IMR-90 (cell line): ENCODE data around the gene TMEFF1. TPM values are rescaled to one million over a fixed set of nuclear protein-coding genes. Genes with fewer than 3 reads are reported as not detected.

Source experiments
- ATAC-seq: fragments of 200-7000 bp; cut with Tn5 transposase; 2 replicates; pipeline ENCODE4 v1.9.1; 2020; ENCODE audit warnings: low read depth, mild to moderate bottlenecking, moderate library complexity
- BruUV-seq: library from RNA; stranded (reverse); fragments of 400-500 nt; replicated peaks from 2 replicates; lab custom pipeline; 2021; lab: Mats Ljungman, UMichigan
- CTCF ChIA-PET: fragments of 300-600 bp; formaldehyde crosslinking; extraction: SDS; loops from one replicate; lab custom pipeline; 2021; ENCODE audit warnings: antibody characterized with exemption; lab: Yijun Ruan, JAX
- POLR2A ChIA-PET: fragments of 300-600 bp; sonication (Branson Sonifier 250); formaldehyde crosslinking; loops from one replicate; lab custom pipeline; 2022; ENCODE audit warnings: antibody characterized with exemption; ENCODE audit not compliant: unreplicated experiment; lab: Charles Lee
- DNase-seq: peaks from one replicate; pipeline ENCODE4 v3.0.0; 2013
- H2AFZ ChIP-seq: replicated peaks from 2 replicates; pipeline ENCODE3; 2013; ENCODE audit warnings: low read length, mild to moderate bottlenecking; ENCODE audit not compliant: poor library complexity
- H2AK5ac ChIP-seq: 2 replicates; pipeline ENCODE4 v1.6.1; 2013; ENCODE audit warnings: low read depth, low read length, inconsistent platforms
- H2AK9ac ChIP-seq: replicated peaks from 2 replicates; pipeline ENCODE3; 2013; ENCODE audit warnings: mild to moderate bottlenecking, low read depth, low read length, moderate library complexity; ENCODE audit not compliant: poor library complexity
- H2BK120ac ChIP-seq: 2 replicates; pipeline ENCODE4 v1.6.1; 2013; ENCODE audit warnings: low read depth, low read length, inconsistent platforms
- H2BK15ac ChIP-seq: 3 replicates; pipeline ENCODE4 v1.6.1; 2013; ENCODE audit warnings: low read depth, low read length, inconsistent platforms
- H2BK20ac ChIP-seq: 2 replicates; pipeline ENCODE4 v1.6.1; 2013; ENCODE audit warnings: low read depth, mild to moderate bottlenecking, inconsistent platforms, low read length, moderate library complexity
- H2BK5ac ChIP-seq: 2 replicates; pipeline ENCODE4 v1.6.1; 2013; ENCODE audit warnings: mild to moderate bottlenecking, low read depth, low read length, inconsistent platforms; ENCODE audit not compliant: poor library complexity, severe bottlenecking
- H3K14ac ChIP-seq: replicated peaks from 2 replicates; pipeline ENCODE4 v1.6.1; 2013; ENCODE audit warnings: low read depth, low read length, inconsistent platforms
- H3K18ac ChIP-seq: 2 replicates; pipeline ENCODE4 v1.6.1; 2013; ENCODE audit warnings: low read depth, low read length, control low read depth
- H3K23ac ChIP-seq: 2 replicates; pipeline ENCODE4 v1.6.1; 2013; ENCODE audit warnings: low read depth, low read length, inconsistent platforms
- H3K27ac ChIP-seq: 2 replicates; pipeline ENCODE4 v1.5.1; 2013; ENCODE audit warnings: mild to moderate bottlenecking, control low read depth, low read length; ENCODE audit not compliant: insufficient read depth
- H3K27me3 ChIP-seq: 2 replicates; pipeline ENCODE4 v1.6.1; 2013; ENCODE audit warnings: low read length; ENCODE audit not compliant: control insufficient read depth, insufficient read depth
- H3K36me3 ChIP-seq: 2 replicates; pipeline ENCODE4 v1.6.1; 2013; ENCODE audit warnings: low read length, mixed read lengths; ENCODE audit not compliant: control insufficient read depth, insufficient read depth
- H3K4ac ChIP-seq: 2 replicates; pipeline ENCODE4 v1.6.1; 2013; ENCODE audit warnings: low read depth, low read length, inconsistent platforms
- H3K4me1 ChIP-seq: 2 replicates; pipeline ENCODE4 v1.6.1; 2013; ENCODE audit warnings: low read length, mixed read lengths; ENCODE audit not compliant: control insufficient read depth, insufficient read depth
- H3K4me2 ChIP-seq: 2 replicates; pipeline ENCODE4 v1.6.1; 2013; ENCODE audit warnings: low read depth, mild to moderate bottlenecking, control low read depth, low read length, moderate library complexity
- H3K4me3 ChIP-seq: 2 replicates; pipeline ENCODE4 v1.5.1; 2013; ENCODE audit warnings: low read depth, mild to moderate bottlenecking, control low read depth, low read length, moderate library complexity; ENCODE audit not compliant: insufficient read depth
- H3K56ac ChIP-seq: 2 replicates; pipeline ENCODE4 v1.6.1; 2013; ENCODE audit warnings: low read length, inconsistent platforms; ENCODE audit not compliant: insufficient read depth; ENCODE audit errors: extremely low read depth
- H3K79me1 ChIP-seq, 2 experiments: 2 replicates each; pipeline ENCODE4 v1.6.1; 2013; ENCODE audit warnings: low read length in 2 of 2, inconsistent platforms in 1 of 2, low read depth in 1 of 2
- H3K9ac ChIP-seq: 2 replicates; pipeline ENCODE4 v1.6.1; 2013; ENCODE audit warnings: low read depth, low read length, control low read depth
- H3K9me1 ChIP-seq: 2 replicates; pipeline ENCODE4 v1.6.1; 2013; ENCODE audit warnings: low read length, inconsistent platforms; ENCODE audit not compliant: insufficient read depth
- H3K9me3 ChIP-seq: 2 replicates; pipeline ENCODE4 v1.6.1; 2013; ENCODE audit warnings: low read length; ENCODE audit not compliant: control insufficient read depth, insufficient read depth
- H4K20me1 ChIP-seq: 2 replicates; pipeline ENCODE4 v1.6.1; 2013; ENCODE audit warnings: low read length, inconsistent platforms; ENCODE audit not compliant: insufficient read depth
- H4K5ac ChIP-seq: 2 replicates; pipeline ENCODE4 v1.6.1; 2013; ENCODE audit warnings: mild to moderate bottlenecking, low read depth, low read length, control low read depth
- H4K8ac ChIP-seq, 2 experiments: 2 replicates each; pipeline ENCODE4 v1.6.1; 2013; ENCODE audit warnings: low read depth in 2 of 2, low read length in 2 of 2, control low read depth in 1 of 2, inconsistent platforms in 1 of 2
- H4K91ac ChIP-seq: 2 replicates; pipeline ENCODE4 v1.6.1; 2013; ENCODE audit warnings: low read depth, low read length, inconsistent platforms; ENCODE audit not compliant: insufficient read depth
- FOS ChIP-seq: fragments of 150-350 bp; IDR thresholded peaks from 2 replicates; pipeline ENCODE4 v1.6.1; 2016; ENCODE audit warnings: low read depth, low read length
- MAFK ChIP-seq: IDR thresholded peaks from 2 replicates; pipeline ENCODE4 v1.6.1; 2012; ENCODE audit warnings: low read depth, low read length, improper control_type of control experiment
- NFE2L2 ChIP-seq: fragments of 150-350 bp; IDR thresholded peaks from 2 replicates; pipeline ENCODE4 v1.6.1; 2016; ENCODE audit warnings: low read depth, mild to moderate bottlenecking, low read length
- POLR2A ChIP-seq: IDR thresholded peaks from 2 replicates; pipeline ENCODE4 v1.6.1; 2012; ENCODE audit warnings: mild to moderate bottlenecking, low read depth, low read length
- RAD21 ChIP-seq: IDR thresholded peaks from 2 replicates; pipeline ENCODE4 v1.6.1; 2012; ENCODE audit warnings: low read length, improper control_type of control experiment
- RCOR1 ChIP-seq: IDR thresholded peaks from 2 replicates; pipeline ENCODE4 v1.6.1; 2012; ENCODE audit warnings: mild to moderate bottlenecking, low read length, improper control_type of control experiment; ENCODE audit not compliant: insufficient replicate concordance
- RFX5 ChIP-seq: IDR thresholded peaks from 2 replicates; pipeline ENCODE4 v1.8.0; 2012; ENCODE audit warnings: low read depth, mild to moderate bottlenecking, low read length, moderate library complexity
- WGBS, 2 experiments: methylation state at CpG; one replicate each; pipeline versions ENCODE4 v1.1.5 to v1.1.7; 2013; ENCODE audit warnings: missing lambda C conversion rate in 2 of 2; ENCODE audit not compliant: insufficient read length in 1 of 2; ENCODE audit errors: extremely low coverage in 2 of 2; 5-methylcytosine and 5-hydroxymethylcytosine counted together
- dilution Hi-C: fragments of 300-500 bp; cut with HindIII; formaldehyde crosslinking; loops from one replicate; pipeline ENCODE4 v1.14.3; 2018; ENCODE audit warnings: low sequenced_read_pairs; ENCODE audit not compliant: unreplicated experiment
- in situ Hi-C: fragments of 300-500 bp; cut with MboI; formaldehyde crosslinking; loops from 3 replicates; pipeline ENCODE4 v1.14.3; 2019; ENCODE audit warnings: low sequenced_read_pairs, inconsistent platforms, mixed read lengths
- intact Hi-C: fragments of 100-400 bp; cut with micrococcal nuclease; formaldehyde crosslinking; loops from 2 replicates; pipeline ENCODE4 v1.10.0; 2022
- polyA plus RNA-seq, 3 experiments: library from polyadenylated mRNA; depleted of rRNA; stranded (reverse); fragments of >200 nt; gene quantifications; 2 replicates each; pipeline ENCODE4 v1.2.3, GENCODE V29; 2012; ENCODE audit warnings: low replicate concordance in 1 of 3
- total RNA-seq: library from RNA; depleted of rRNA; stranded (reverse); fragments of >200 nt; gene quantifications from 2 replicates; pipeline ENCODE4 v1.2.3, GENCODE V29; 2012
- TF ChIP-seq, protein P1 (sequence below): conservative IDR thresholded peaks from 2 replicates; pipeline ENCODE4 v1.5.1; 2012; ENCODE audit warnings: mild to moderate bottlenecking, low read depth, low read length, improper control_type of control experiment

TMEFF1 gene
- total and polyA plus RNA-seq, 2 of the 4 experiments (the other 2 are of a cell fraction) = 0.62 to 0.90 TPM

- Histone ChIP-seq H2BK120ac (no peak overlapping the region), H3K27me3 (no peaks in the 10 kb centered on the region), H3K9me3 (no peaks in the 10 kb centered on the region), H3K4me1 (no peaks in the 10 kb centered on the region), H3K4me3 (no peak overlapping the region), H3K36me3 (no peaks in the 10 kb centered on the region), H2AFZ (no peak overlapping the region), H3K9me1 (peaks cover 3% of the 10 kb centered on the region; the same call in 1 of the 2 replicates), H3K14ac (no peak overlapping the region), H4K5ac (no peak overlapping the region), H3K23ac (no peak overlapping the region), H2AK9ac (no peak overlapping the region), H3K27ac (no peak overlapping the region), H2BK5ac (no peak overlapping the region), H4K20me1 (no peaks in the 10 kb centered on the region), H3K18ac (no peak overlapping the region), H2BK15ac (no peak overlapping the region), H4K8ac (no peak overlapping the region), H3K4ac (no peak overlapping the region), H2AK5ac (no peak overlapping the region), H3K4me2 (no peak overlapping the region), H4K91ac (no peak overlapping the region), H3K79me1 (peaks cover 11 to 23% of the 10 kb centered on the region in 2 experiments), H3K56ac (no peak overlapping the region), H3K9ac (no peak overlapping the region), H2BK20ac (no peak overlapping the region)
- intact Hi-C loops = no loop called here
- dilution Hi-C loops = no loop called here
- WGBS, 2 experiments = no CpG with 5 or more reads among the region's 1 CpG
- BruUV-seq = no TSS peak
- no peak for TF ChIP-seq RAD21
- no peak for TF ChIP-seq MAFK
- TF ChIP-seq NFE2L2 = no peak
- no peak for TF ChIP-seq RFX5
- no peak for TF ChIP-seq FOS
- TF ChIP-seq POLR2A = no peak
- no peak for TF ChIP-seq RCOR1
- TF ChIP-seq, protein P1, sequence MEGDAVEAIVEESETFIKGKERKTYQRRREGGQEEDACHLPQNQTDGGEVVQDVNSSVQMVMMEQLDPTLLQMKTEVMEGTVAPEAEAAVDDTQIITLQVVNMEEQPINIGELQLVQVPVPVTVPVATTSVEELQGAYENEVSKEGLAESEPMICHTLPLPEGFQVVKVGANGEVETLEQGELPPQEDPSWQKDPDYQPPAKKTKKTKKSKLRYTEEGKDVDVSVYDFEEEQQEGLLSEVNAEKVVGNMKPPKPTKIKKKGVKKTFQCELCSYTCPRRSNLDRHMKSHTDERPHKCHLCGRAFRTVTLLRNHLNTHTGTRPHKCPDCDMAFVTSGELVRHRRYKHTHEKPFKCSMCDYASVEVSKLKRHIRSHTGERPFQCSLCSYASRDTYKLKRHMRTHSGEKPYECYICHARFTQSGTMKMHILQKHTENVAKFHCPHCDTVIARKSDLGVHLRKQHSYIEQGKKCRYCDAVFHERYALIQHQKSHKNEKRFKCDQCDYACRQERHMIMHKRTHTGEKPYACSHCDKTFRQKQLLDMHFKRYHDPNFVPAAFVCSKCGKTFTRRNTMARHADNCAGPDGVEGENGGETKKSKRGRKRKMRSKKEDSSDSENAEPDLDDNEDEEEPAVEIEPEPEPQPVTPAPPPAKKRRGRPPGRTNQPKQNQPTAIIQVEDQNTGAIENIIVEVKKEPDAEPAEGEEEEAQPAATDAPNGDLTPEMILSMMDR = no peak
- ChIA-PET CTCF (no interaction called here), POLR2A (no interaction called here)
- ATAC-seq (no peak), DNase-seq (no peak)
- in situ Hi-C loops = no loop called here
These were observed 7.2 kb upstream of the TMEFF1 start for GRCh38 chr9:100465761-100466160.
